Spleen (tissue), 7 donors: Measurements from ENCODE around the gene GAS7.

ENCODE experiments used
- CTCF ChIP-seq, 11 experiments: fragments of 200-600 bp in 7 of 11; fragments of 450-650 bp in 4 of 11; sonication (generic) in 4 of 11; IDR thresholded peaks in 8 of 11; conservative IDR thresholded peaks in 3 of 11; 1 replicate in 7 of 11; 2 replicates in 4 of 11; pipeline versions ENCODE4 v1.4.0 to v1.8.0; 2016 to 2021; ENCODE audit warnings: antibody characterized with exemption in 11 of 11, inconsistent platforms in 4 of 11, mild to moderate bottlenecking in 1 of 11
- POLR2AphosphoS5 ChIP-seq, 3 donors: sonication (generic); formaldehyde crosslinking; IDR thresholded peaks; one replicate each; pipeline ENCODE4 v1.5.1; 2017; ENCODE audit warnings: antibody characterized with exemption in 3 of 3
- donor health status: DM: no; HTN: no; CAD: no; lungs with moderate emphysema.
- donor health status: DM: no; HTN: no; CAD: no.
- donor health status: DM: no; HTN: no; CAD: no.

GRCh38 chr17:9917801-9918200 is 280.6 kb downstream of the GAS7 start:
- TF ChIP-seq CTCF (IDR thresholded peaks at IDR 0.05 in 8 of 11, conservative IDR thresholded peaks at IDR 0.05 in 3 of 11) = no peak
- TF ChIP-seq POLR2AphosphoS5 (IDR thresholded peaks at IDR 0.05) = no peak
